Endothelial cell of umbilical vein (primary cell): ENCODE results near the gene GIGYF2.
"Not testable (repeated sequence)": the region's sequence is repeated elsewhere in the genome, so short reads cannot be mapped to it uniquely, and the experiment has no call there.

Experiments
- EZH2 ChIP-seq: IDR thresholded peaks from 2 replicates; pipeline ENCODE4 v1.6.1; 2012; ENCODE audit warnings: borderline replicate concordance, low read depth, mild to moderate bottlenecking, moderate library complexity, low read length, inconsistent platforms; ENCODE audit not compliant: severe bottlenecking
- FOS ChIP-seq: IDR thresholded peaks from 2 replicates; pipeline ENCODE4 v1.6.1; 2011; ENCODE audit warnings: mild to moderate bottlenecking, low read length, moderate library complexity, borderline replicate concordance; ENCODE audit not compliant: insufficient read depth
- JUN ChIP-seq: IDR thresholded peaks from 2 replicates; pipeline ENCODE4 v1.6.1; 2011; ENCODE audit warnings: borderline replicate concordance, low read depth; ENCODE audit not compliant: insufficient read length, insufficient read depth
- MYC ChIP-seq: IDR thresholded peaks from one replicate; pipeline ENCODE4 v1.6.1; 2011; ENCODE audit warnings: mild to moderate bottlenecking, low read depth, low read length
- POLR2A ChIP-seq: IDR thresholded peaks from 2 replicates; pipeline ENCODE4 v1.6.1; 2012; ENCODE audit warnings: low read depth, mild to moderate bottlenecking, control low read depth, low read length
- POLR2AphosphoS5 ChIP-seq: IDR thresholded peaks from 2 replicates; pipeline ENCODE4 v1.6.1; 2012; ENCODE audit warnings: low read depth, mild to moderate bottlenecking, control low read depth, low read length, moderate library complexity; ENCODE audit not compliant: insufficient read depth
- TF ChIP-seq, protein P1 (sequence below), 2 donors: IDR thresholded peaks; 1 replicate in 1 of 2; 2 replicates in 1 of 2; pipeline ENCODE4 v1.5.1; 2011; ENCODE audit warnings: low read length in 2 of 2, mild to moderate bottlenecking in 2 of 2, moderate library complexity in 2 of 2, control low read depth in 1 of 2, inconsistent platforms in 1 of 2, low read depth in 1 of 2; ENCODE audit not compliant: insufficient read depth in 1 of 2; ENCODE audit errors: extremely low read depth in 1 of 2
- TF ChIP-seq, protein P2 (sequence below): IDR thresholded peaks from 2 replicates; pipeline ENCODE4 v1.6.1; 2011; ENCODE audit not compliant: insufficient read depth, insufficient read length

DNA sequence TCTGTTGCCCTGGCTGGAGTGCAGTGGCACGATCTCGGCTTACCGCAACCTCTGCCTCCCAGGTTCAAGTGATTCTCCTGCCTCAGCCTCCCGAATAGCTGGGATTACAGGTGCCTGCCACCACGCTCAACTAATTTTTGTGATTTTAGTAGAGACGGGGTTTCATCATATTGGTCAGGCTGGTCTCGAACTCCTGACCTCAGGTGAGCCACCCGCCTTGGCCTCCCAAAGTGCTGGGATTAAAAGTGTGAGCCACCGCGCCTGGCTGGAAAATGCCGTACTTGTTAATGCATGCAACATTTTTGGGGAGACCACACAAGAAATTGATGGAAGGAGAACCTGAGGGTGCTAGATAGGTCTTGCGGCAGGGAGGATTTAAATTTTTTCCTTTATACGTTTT lies 6.0 kb upstream of the GIGYF2 start:
- TF ChIP-seq EZH2, POLR2AphosphoS5, FOS, POLR2A, JUN, MYC: not testable (repeated sequence)
- TF ChIP-seq, protein P1, sequence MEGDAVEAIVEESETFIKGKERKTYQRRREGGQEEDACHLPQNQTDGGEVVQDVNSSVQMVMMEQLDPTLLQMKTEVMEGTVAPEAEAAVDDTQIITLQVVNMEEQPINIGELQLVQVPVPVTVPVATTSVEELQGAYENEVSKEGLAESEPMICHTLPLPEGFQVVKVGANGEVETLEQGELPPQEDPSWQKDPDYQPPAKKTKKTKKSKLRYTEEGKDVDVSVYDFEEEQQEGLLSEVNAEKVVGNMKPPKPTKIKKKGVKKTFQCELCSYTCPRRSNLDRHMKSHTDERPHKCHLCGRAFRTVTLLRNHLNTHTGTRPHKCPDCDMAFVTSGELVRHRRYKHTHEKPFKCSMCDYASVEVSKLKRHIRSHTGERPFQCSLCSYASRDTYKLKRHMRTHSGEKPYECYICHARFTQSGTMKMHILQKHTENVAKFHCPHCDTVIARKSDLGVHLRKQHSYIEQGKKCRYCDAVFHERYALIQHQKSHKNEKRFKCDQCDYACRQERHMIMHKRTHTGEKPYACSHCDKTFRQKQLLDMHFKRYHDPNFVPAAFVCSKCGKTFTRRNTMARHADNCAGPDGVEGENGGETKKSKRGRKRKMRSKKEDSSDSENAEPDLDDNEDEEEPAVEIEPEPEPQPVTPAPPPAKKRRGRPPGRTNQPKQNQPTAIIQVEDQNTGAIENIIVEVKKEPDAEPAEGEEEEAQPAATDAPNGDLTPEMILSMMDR (IDR thresholded peaks at IDR 0.05; ENCODE audit: extremely low read depth in 1 of 2, insufficient read depth in 1 of 2, low read depth in 1 of 2, low read length in 2 of 2) = not testable (repeated sequence)
- TF ChIP-seq, protein P2, sequence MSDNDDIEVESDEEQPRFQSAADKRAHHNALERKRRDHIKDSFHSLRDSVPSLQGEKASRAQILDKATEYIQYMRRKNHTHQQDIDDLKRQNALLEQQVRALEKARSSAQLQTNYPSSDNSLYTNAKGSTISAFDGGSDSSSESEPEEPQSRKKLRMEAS = not testable (repeated sequence)
